H1 (cell line): Measurements from ENCODE around the gene TAF13. TPM values are rescaled to one million over a fixed set of nuclear protein-coding genes. Genes with fewer than 3 reads are reported as not detected.

ENCODE experiments used
- ATF3 ChIP-seq: IDR thresholded peaks from 2 replicates; pipeline ENCODE4 v1.6.1; 2011; ENCODE audit warnings: low read depth, mild to moderate bottlenecking, low read length; ENCODE audit not compliant: insufficient read depth
- FOSL1 ChIP-seq: IDR thresholded peaks from 2 replicates; pipeline ENCODE4 v1.6.1; 2011; ENCODE audit warnings: mild to moderate bottlenecking, low read depth, low read length, moderate library complexity; ENCODE audit not compliant: insufficient read depth
- HDAC2 ChIP-seq, 2 experiments: fragments of 300-600 bp in 1 of 2; sonication (generic) in 1 of 2; IDR thresholded peaks; 2 replicates each; pipeline ENCODE4 v1.6.1; 2011 to 2012; ENCODE audit warnings: low read depth in 2 of 2, low read length in 2 of 2, mild to moderate bottlenecking in 2 of 2, moderate library complexity in 2 of 2, borderline replicate concordance in 1 of 2, inconsistent platforms in 1 of 2
- SIN3A ChIP-seq, 2 experiments: IDR thresholded peaks in 1 of 2; conservative IDR thresholded peaks in 1 of 2; 2 replicates each; pipeline ENCODE4 v1.6.1; 2011 to 2012; ENCODE audit warnings: low read length in 2 of 2, improper control_type of control experiment in 1 of 2, low read depth in 1 of 2, mild to moderate bottlenecking in 1 of 2
- SP2 ChIP-seq: IDR thresholded peaks from 2 replicates; pipeline ENCODE4 v1.6.1; 2012; ENCODE audit warnings: mild to moderate bottlenecking, low read length, inconsistent platforms
- SP4 ChIP-seq: IDR thresholded peaks from 2 replicates; pipeline ENCODE4 v1.6.1; 2012; ENCODE audit warnings: low read length, inconsistent platforms
- polyA plus RNA-seq, 7 experiments: library from polyadenylated mRNA; depleted of rRNA in 3 of 7; stranded (reverse) in 5 of 7; unstranded in 2 of 7; fragments of >200 nt in 5 of 7; fragments of 200-250 nt in 2 of 7; gene quantifications; 1 replicate in 5 of 7; 2 replicates in 1 of 7; 4 replicates in 1 of 7; pipeline versions ENCODE4 v1.2.1 to v1.2.3, GENCODE V29; 2011 to 2013; ENCODE audit warnings: missing spikeins in 2 of 7, mixed read lengths in 2 of 7
- total RNA-seq: library from RNA; stranded (reverse); fragmentation: NEBNext Ultra II Directional; extraction: Animal tissue kit (Norgen Biotek cat#: 25700); gene quantifications from 2 replicates; pipeline ENCODE4 v1.2.1, GENCODE V29; 2021

Gene TAF13
- total and polyA plus RNA-seq, 2 of the 8 experiments (the other 6 are each of a cell fraction or from before 2014, with no cell fraction given) = 13.1 to 41.7 TPM

GRCh38 chr1:109107785-109108184 lies 32.0 kb upstream of the TAF13 start (continued):
- no peak for TF ChIP-seq ATF3
- no peak for TF ChIP-seq SP2
- TF ChIP-seq HDAC2 (IDR thresholded peaks at IDR 0.05; ENCODE audit: borderline replicate concordance in 1 of 2, low read depth in 2 of 2, low read length in 2 of 2) = no peak
- TF ChIP-seq SIN3A (conservative IDR thresholded peaks at IDR 0.05 in 1 of 2, IDR thresholded peaks at IDR 0.05 in 1 of 2; ENCODE audit: low read depth in 1 of 2, low read length in 2 of 2) = no peak
- no peak for TF ChIP-seq SP4
- TF ChIP-seq FOSL1 = no peak
